Uterus (tissue), 4 donors: ENCODE measurements around the gene ATP5F1C. TPM values are rescaled to one million over a fixed set of nuclear protein-coding genes. Genes with fewer than 3 reads are reported as not detected.
"Not testable (repeated sequence)": the region's sequence is repeated elsewhere in the genome, so short reads cannot be mapped to it uniquely, and the experiment has no call there.

ENCODE experiments used
- DNase-seq, 2 donors: peaks; one replicate each; pipeline ENCODE4 v3.0.0-alpha.2; 2019 to 2020
- H3K27ac ChIP-seq, 2 donors: fragments of 200-600 bp; sonication (generic); 1 replicate in 1 of 2; 2 replicates in 1 of 2; pipeline ENCODE4 v1.5.1; 2016 to 2018
- H3K27me3 ChIP-seq, 2 donors: fragments of 200-600 bp; sonication (generic); one replicate each; pipeline ENCODE4 v1.5.1; 2018 to 2019; ENCODE audit warnings: control low read depth in 1 of 2
- H3K36me3 ChIP-seq, 2 donors: fragments of 200-600 bp; sonication (generic); one replicate each; pipeline ENCODE4 v1.5.1; 2019; ENCODE audit warnings: control low read depth in 1 of 2
- H3K4me1 ChIP-seq, 2 donors: fragments of 200-600 bp; sonication (generic); one replicate each; pipeline ENCODE4 v1.5.1; 2018 to 2019; ENCODE audit warnings: control low read depth in 1 of 2
- H3K4me3 ChIP-seq, 2 donors: fragments of 200-600 bp; sonication (generic); 1 replicate in 1 of 2; 2 replicates in 1 of 2; pipeline ENCODE4 v1.5.1; 2018 to 2019; ENCODE audit warnings: mild to moderate bottlenecking in 1 of 2
- H3K9me3 ChIP-seq, 2 donors: fragments of 200-600 bp; sonication (generic); one replicate each; pipeline ENCODE4 v1.5.1; 2019; ENCODE audit warnings: control low read depth in 1 of 2
- POLR2A ChIP-seq, 2 donors: fragments of 450-650 bp; IDR thresholded peaks; one replicate each; pipeline ENCODE4 v1.6.1; 2016; ENCODE audit warnings: antibody characterized with exemption in 2 of 2, mild to moderate bottlenecking in 1 of 2, moderate library complexity in 1 of 2
- intact Hi-C: fragments of 100-400 bp; cut with DNase I; formaldehyde crosslinking; loops from one replicate; pipeline ENCODE4 v1.15.1; 2023; ENCODE audit warnings: low total_unique reads
- total RNA-seq, 4 donors: library from RNA; depleted of rRNA in 3 of 4; stranded (reverse); fragments of >200 nt in 3 of 4; gene quantifications; one replicate each; pipeline versions ENCODE4 v1.1.0 to v1.2.4, GENCODE V29; 2014 to 2023
- TF ChIP-seq, protein P1 (sequence below), 4 experiments: fragments of 200-600 bp in 2 of 4; fragments of 450-650 bp in 2 of 4; sonication (generic) in 2 of 4; IDR thresholded peaks; one replicate each; pipeline ENCODE4 v1.5.1; 2016 to 2019; ENCODE audit warnings: antibody characterized with exemption in 4 of 4, mild to moderate bottlenecking in 2 of 4, moderate library complexity in 1 of 4
- donor health status: DM: yes; HTN: yes; CAD: no.

Gene ATP5F1C
- total RNA-seq, 4 donors from 2014 or later, result 126 to 327 (median 230) TPM

DNA sequence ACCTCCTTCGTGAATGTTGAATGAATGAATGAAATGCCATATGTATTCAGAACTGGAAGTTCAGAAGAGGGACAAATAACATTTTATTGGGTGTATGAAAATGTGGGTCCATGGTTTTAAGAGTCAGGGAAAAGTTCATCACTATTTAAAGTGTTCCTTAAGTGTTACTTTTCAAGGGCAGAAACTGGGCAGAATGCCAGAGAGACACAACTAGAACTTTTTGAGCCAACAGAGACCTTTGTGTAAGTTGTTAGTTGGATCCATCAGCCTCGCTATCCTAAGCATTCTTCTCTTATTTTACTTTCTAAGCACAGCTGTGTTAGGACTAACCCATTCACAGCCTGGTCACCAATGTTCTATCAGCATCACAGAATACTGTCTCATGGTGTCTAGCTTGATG lies 16.8 kb downstream of the ATP5F1C start:
- no peak for TF ChIP-seq POLR2A (IDR thresholded peaks at IDR 0.05)
- TF ChIP-seq, protein P1, sequence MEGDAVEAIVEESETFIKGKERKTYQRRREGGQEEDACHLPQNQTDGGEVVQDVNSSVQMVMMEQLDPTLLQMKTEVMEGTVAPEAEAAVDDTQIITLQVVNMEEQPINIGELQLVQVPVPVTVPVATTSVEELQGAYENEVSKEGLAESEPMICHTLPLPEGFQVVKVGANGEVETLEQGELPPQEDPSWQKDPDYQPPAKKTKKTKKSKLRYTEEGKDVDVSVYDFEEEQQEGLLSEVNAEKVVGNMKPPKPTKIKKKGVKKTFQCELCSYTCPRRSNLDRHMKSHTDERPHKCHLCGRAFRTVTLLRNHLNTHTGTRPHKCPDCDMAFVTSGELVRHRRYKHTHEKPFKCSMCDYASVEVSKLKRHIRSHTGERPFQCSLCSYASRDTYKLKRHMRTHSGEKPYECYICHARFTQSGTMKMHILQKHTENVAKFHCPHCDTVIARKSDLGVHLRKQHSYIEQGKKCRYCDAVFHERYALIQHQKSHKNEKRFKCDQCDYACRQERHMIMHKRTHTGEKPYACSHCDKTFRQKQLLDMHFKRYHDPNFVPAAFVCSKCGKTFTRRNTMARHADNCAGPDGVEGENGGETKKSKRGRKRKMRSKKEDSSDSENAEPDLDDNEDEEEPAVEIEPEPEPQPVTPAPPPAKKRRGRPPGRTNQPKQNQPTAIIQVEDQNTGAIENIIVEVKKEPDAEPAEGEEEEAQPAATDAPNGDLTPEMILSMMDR (IDR thresholded peaks at IDR 0.05), result no peak
- Histone ChIP-seq H3K9me3 (no peaks in the 10 kb centered on the region), H3K4me3 (no peak overlapping the region), H3K27ac (no peak overlapping the region), H3K4me1 (no peaks in the 10 kb centered on the region), H3K36me3 (no peaks in the 10 kb centered on the region), H3K27me3 (no peaks in the 10 kb centered on the region)
- DNase-seq, result no peak
- intact Hi-C loops, result no loop called here

DNA sequence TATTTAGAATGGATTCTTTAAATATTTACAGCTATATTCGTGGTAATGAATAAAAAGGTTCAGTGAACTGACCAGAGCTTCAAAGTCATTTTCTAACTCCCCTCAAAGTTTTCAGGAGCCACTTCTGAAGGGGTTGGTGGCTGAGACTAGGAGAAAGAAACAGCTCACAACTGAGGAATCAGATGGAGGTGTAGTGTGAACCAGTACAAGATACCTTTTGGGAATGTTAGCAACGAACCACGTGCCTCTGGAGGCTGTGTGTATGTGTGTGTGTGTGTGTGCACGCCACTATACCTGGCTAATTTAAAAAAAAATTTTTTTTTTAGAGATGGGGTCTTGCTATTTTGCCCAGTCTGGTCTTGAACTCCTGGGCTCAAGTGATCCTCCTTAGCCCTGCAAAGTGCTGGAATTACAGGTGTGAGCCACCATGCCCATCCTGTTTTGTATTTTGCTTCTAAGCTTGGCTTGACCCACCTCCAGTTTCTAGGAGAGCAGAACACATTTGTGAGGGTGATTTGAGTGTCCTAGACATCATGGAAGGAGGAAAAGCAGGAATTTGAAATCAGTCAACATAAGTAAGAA lies 20.8 kb downstream of the ATP5F1C start:
- Histone ChIP-seq H3K36me3 (no peaks in the 10 kb centered on the region), H3K27me3 (no peaks in the 10 kb centered on the region), H3K4me1 (no peaks in the 10 kb centered on the region), H3K4me3 (no peak overlapping the region), H3K27ac (no peak overlapping the region), H3K9me3 (no peaks in the 10 kb centered on the region)
- TF ChIP-seq, protein P1 (IDR thresholded peaks at IDR 0.05), result no peak
- no peak for TF ChIP-seq POLR2A (IDR thresholded peaks at IDR 0.05)
- no peak for DNase-seq
- intact Hi-C loops, result no loop called here

DNA sequence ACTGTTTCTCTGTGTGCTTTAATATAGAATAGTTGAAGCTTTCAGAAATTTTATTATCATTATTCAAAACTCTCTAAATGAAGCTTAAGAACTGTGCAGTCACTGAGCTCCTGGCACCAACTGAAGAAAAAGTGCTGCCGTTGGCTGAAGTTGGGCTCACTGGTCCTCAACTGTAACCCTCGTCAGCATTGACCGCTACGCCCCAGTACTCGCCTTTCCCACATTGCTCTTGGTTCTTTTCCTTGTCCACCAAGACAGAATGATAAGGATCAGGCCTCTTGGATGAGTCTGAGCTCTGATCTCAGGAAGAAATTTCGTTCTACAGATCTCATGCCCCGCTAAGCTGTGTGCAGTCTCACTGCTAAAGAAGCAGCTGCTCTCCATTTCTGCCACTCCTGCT lies 22.5 kb downstream of the ATP5F1C start:
- TF ChIP-seq, protein P1 (IDR thresholded peaks at IDR 0.05), result no peak
- TF ChIP-seq POLR2A (IDR thresholded peaks at IDR 0.05), result no peak
- intact Hi-C loops, result no loop called here
- DNase-seq, result no peak

DNA sequence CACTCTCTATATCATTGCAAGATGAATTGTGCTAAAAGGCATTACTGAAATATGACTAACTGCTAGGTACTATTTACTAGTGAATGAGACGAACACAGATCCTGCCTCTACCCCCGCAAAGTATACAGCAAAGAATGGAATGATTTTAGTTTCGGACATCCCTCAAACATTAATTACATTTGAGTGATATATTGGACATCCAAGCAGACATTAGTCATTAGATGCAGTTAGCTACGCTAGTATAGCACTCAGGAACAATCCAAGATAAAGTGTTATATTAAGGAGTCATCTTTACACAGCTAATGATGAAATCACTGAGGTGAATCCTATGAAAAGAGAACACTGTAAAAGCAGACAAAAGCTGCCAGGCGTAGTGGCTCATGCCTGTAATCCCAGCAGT lies 23.0 kb downstream of the ATP5F1C start:
- Histone ChIP-seq H3K36me3 (no peaks in the 10 kb centered on the region), H3K4me3 (no peak overlapping the region), H3K9me3 (no peaks in the 10 kb centered on the region), H3K27ac (no peak overlapping the region), H3K4me1 (no peaks in the 10 kb centered on the region), H3K27me3 (no peaks in the 10 kb centered on the region)
- no peak for DNase-seq
- TF ChIP-seq, protein P1 (IDR thresholded peaks at IDR 0.05), result no peak
- no peak for TF ChIP-seq POLR2A (IDR thresholded peaks at IDR 0.05)
- intact Hi-C loops, result no loop called here

More for the DNA sequence above, 22.5 kb downstream of the ATP5F1C start:
- Histone ChIP-seq H3K27ac (no peak overlapping the region), H3K9me3 (no peaks in the 10 kb centered on the region), H3K4me3 (no peak overlapping the region), H3K36me3 (no peaks in the 10 kb centered on the region), H3K4me1 (no peaks in the 10 kb centered on the region), H3K27me3 (no peaks in the 10 kb centered on the region)

DNA sequence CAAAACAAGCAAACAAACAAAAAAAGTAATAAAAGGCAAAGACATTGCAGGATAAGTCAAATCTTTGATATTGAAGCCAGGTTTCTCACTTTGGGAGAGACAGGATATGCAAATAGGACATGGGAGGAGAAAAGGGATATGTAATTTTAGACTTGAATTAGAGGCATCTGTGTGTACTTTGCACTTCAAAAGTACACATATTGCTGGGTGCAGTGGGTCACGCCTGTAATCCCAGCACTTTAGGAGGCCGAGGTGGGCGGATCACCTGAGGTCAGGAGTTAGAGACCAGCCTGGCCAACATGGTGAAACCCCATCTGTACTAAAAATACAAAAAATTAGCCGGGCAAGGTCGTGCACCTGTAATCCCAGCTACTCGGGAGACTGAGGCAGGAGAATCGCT lies 23.8 kb downstream of the ATP5F1C start:
- intact Hi-C loops, H3K36me3 ChIP-seq, H3K27ac ChIP-seq, H3K27me3 ChIP-seq, H3K9me3 ChIP-seq, H3K4me1 ChIP-seq, H3K4me3 ChIP-seq, DNase-seq: not testable (repeated sequence)

DNA sequence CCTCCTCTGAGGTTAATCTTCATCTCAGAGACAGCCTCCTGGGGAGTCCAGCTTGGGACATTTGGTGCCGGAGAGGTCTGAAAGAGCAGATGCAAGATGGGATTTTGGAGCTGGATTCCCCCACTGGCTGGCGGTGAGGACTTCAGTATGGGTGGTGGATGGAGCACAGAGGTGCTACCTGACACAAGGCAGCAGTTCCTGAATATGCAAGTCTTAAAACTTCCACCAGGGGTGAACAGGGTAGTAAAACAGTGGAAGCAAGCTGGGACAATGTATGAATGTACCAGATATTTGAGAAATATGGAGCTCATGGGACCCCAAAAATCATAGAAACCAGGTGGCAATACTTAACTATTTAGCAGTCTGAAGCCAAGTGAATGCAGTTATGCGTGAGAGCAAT lies 25.5 kb downstream of the ATP5F1C start:
- H3K9me3 ChIP-seq, result no peaks in the 10 kb centered on the region
- intact Hi-C loops, result no loop called here
- no peak for TF ChIP-seq POLR2A (IDR thresholded peaks at IDR 0.05)

More for the DNA sequence above, 25.5 kb downstream of the ATP5F1C start:
- Histone ChIP-seq H3K27ac (no peak overlapping the region), H3K4me3 (no peak overlapping the region), H3K27me3 (no peaks in the 10 kb centered on the region), H3K36me3 (no peaks in the 10 kb centered on the region), H3K4me1 (no peaks in the 10 kb centered on the region)
- DNase-seq, result no peak
